Nephron (organoid): ENCODE results near the gene AGPAT2.
A peak's percentile ranks its signal among the peaks of the same experiment; 100 is the strongest.

Experiments
- H3K27ac Mint-ChIP-seq, 3 experiments: 2 replicates each; pipeline ENCODE4 v1.8.0; 2020; ENCODE audit warnings: mixed read lengths in 3 of 3, mild to moderate bottlenecking in 2 of 3, moderate library complexity in 1 of 3
- H3K27me3 Mint-ChIP-seq: 2 replicates; pipeline ENCODE4 v1.8.0; 2021; ENCODE audit warnings: low read depth, mild to moderate bottlenecking, moderate library complexity, mixed read lengths
- H3K36me3 Mint-ChIP-seq: 2 replicates; pipeline ENCODE4 v1.8.0; 2020; ENCODE audit warnings: low read depth, mixed read lengths
- H3K4me1 Mint-ChIP-seq: 2 replicates; pipeline ENCODE4 v1.8.0; 2020; ENCODE audit warnings: mixed read lengths
- H3K4me3 Mint-ChIP-seq, 3 experiments: 2 replicates each; pipeline ENCODE4 v1.8.0; 2020; ENCODE audit warnings: mild to moderate bottlenecking in 3 of 3, mixed read lengths in 3 of 3, moderate library complexity in 2 of 3
- H3K9me3 Mint-ChIP-seq: 2 replicates; pipeline ENCODE4 v1.8.0; 2020; ENCODE audit warnings: mixed read lengths
- CTCF ChIP-seq, 3 experiments: fragments of 200-600 bp; sonication (generic); IDR thresholded peaks; one replicate each; pipeline ENCODE4 v1.5.0; 2021; ENCODE audit warnings: antibody characterized with exemption in 3 of 3; ENCODE audit not compliant: unreplicated experiment in 3 of 3

The AGPAT2 gene

GRCh38 chr9:136683173-136683745, 4.0 kb downstream of the AGPAT2 start:
- H3K4me1 Mint-ChIP-seq: no peaks in the 10 kb centered on the region
- no peaks in the 10 kb centered on the region for H3K27me3 Mint-ChIP-seq
- H3K4me3 Mint-ChIP-seq: no peak overlapping the region
- no peaks in the 10 kb centered on the region for H3K9me3 Mint-ChIP-seq
- H3K27ac Mint-ChIP-seq: no peak overlapping the region
- H3K36me3 Mint-ChIP-seq: no peaks in the 10 kb centered on the region
- no peak for TF ChIP-seq CTCF (IDR thresholded peaks at IDR 0.05; ENCODE audit: unreplicated experiment in 3 of 3)

DNA sequence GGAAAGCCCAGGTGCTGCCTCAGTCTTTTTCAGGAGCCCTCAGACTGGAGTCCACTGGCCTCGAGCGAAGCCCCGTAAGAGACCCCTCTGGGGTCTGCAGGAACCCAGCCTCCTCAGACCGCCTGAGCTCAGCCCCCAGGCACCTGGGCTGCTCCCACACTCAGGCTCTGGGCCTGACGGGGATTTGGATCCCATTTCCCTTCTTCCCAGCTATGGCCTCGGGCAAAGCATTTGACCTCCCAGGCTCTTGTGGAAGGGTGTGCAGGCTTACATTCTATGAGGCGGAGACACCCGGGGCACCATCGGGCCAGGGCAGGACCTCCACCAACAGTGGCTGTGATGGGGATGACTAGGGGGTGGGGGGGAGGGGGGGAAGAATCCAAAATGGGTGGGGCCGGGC, 4.5 kb downstream of the AGPAT2 start:
- Mint-ChIP-seq H3K36me3 (no peaks in the 10 kb centered on the region), H3K4me3 (no peak overlapping the region), H3K27ac (no peak overlapping the region), H3K27me3 (no peaks in the 10 kb centered on the region), H3K9me3 (no peaks in the 10 kb centered on the region), H3K4me1 (no peaks in the 10 kb centered on the region)
- TF ChIP-seq CTCF (IDR thresholded peaks at IDR 0.05; ENCODE audit: unreplicated experiment in 3 of 3): no peak

DNA sequence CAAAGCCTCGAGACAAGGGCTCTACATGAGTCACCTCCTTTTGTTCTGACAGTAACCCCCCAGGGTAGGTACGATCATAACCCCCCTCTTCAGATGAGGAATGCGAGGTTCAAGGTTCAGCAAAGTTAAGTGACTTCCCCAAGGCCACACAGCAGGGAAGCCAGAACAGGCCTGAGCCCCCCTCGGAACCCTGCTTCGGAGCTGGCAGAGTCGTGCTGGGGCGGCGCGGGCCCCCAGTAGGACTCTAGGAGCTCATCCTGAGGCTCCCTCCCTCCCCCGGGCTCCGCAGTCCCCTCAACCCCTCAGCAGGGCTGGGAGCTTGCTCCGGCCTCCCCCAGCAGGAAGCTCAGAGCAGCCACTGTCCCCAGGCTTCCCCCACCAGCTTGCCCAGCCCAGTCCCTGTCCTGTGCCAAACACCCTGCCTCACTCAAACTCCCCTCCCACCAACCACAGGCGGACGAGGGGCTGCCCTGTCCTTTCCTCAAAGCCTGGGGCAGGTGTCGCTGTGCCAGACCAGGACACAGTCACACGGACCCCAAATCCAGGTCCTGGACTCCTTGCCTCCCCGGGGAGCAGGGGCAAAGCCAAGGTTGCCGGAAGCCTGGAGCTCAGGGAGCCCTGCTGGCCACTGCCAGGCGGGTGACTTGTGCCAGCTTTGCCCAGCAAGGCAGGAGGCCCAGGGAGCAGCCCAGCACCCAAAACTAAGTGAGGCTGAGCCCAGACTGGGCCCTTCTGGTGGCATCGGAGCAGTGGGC, 5.1 kb downstream of the AGPAT2 start:
- H3K9me3 Mint-ChIP-seq: no peaks in the 10 kb centered on the region
- H3K27me3 Mint-ChIP-seq: no peaks in the 10 kb centered on the region
- no peak overlapping the region for H3K27ac Mint-ChIP-seq
- H3K4me1 Mint-ChIP-seq: no peaks in the 10 kb centered on the region
- no peak for TF ChIP-seq CTCF (IDR thresholded peaks at IDR 0.05; ENCODE audit: unreplicated experiment in 3 of 3)
- no peaks in the 10 kb centered on the region for H3K36me3 Mint-ChIP-seq
- no peak overlapping the region for H3K4me3 Mint-ChIP-seq

DNA sequence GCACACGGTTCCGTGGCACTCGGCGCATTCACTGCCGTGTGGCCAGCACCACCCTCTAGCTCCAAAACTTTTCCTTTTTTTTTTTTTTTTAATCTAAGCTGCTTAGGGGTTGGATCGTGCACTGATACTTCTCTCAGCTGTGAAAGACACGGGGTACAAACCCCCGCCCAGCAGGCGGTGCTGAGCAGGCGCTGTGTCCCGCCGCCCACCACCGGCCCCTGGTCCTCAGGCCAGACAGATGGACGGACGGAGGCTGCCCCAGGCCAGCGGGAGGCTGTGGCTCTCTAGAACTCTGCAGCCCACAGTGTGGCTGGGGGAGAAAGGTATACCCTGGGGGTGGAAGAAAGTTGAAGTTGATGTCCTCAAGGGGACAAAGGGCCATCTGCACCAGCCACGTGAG, 6.2 kb downstream of the AGPAT2 start:
- Mint-ChIP-seq H3K36me3 (no peaks in the 10 kb centered on the region), H3K4me1 (no peaks in the 10 kb centered on the region), H3K27me3 (no peaks in the 10 kb centered on the region), H3K4me3 (no peak overlapping the region), H3K9me3 (no peaks in the 10 kb centered on the region), H3K27ac (no peak overlapping the region)
- TF ChIP-seq CTCF (IDR thresholded peaks at IDR 0.05; ENCODE audit: unreplicated experiment in 3 of 3): no peak

GRCh38 chr9:136679431-136679941, 7.8 kb downstream of the AGPAT2 start:
- Mint-ChIP-seq H3K36me3 (no peaks in the 10 kb centered on the region), H3K9me3 (no peaks in the 10 kb centered on the region), H3K27ac (peak overlapping the region in 1 of 3 experiments; percentile 5), H3K4me3 (no peak overlapping the region), H3K27me3 (no peaks in the 10 kb centered on the region), H3K4me1 (no peaks in the 10 kb centered on the region)
- no peak for TF ChIP-seq CTCF (IDR thresholded peaks at IDR 0.05; ENCODE audit: unreplicated experiment in 3 of 3)

- Mint-ChIP-seq H3K4me3 (no peak overlapping the region), H3K4me1 (no peaks in the 10 kb centered on the region), H3K9me3 (no peaks in the 10 kb centered on the region), H3K36me3 (no peaks in the 10 kb centered on the region), H3K27me3 (no peaks in the 10 kb centered on the region), H3K27ac (peak overlapping the region in 1 of 3 experiments; percentile 69)
- no peak for TF ChIP-seq CTCF (IDR thresholded peaks at IDR 0.05; ENCODE audit: unreplicated experiment in 3 of 3)
Observed at GRCh38 chr9:136678624-136679023, 8.6 kb downstream of the AGPAT2 start.
